B cell (primary cell): ENCODE results near the gene FARP1.

Experiments used
- EZH2 ChIP-seq: IDR thresholded peaks from 2 replicates; pipeline ENCODE4 v1.6.1; 2012; ENCODE audit warnings: borderline replicate concordance, low read depth, mild to moderate bottlenecking, moderate library complexity, low read length; ENCODE audit not compliant: insufficient read depth, poor library complexity, severe bottlenecking
- TF ChIP-seq, protein P1 (sequence below): fragments of 200-600 bp; IDR thresholded peaks from one replicate; pipeline ENCODE4 v1.8.0; 2022; ENCODE audit warnings: antibody characterized with exemption, mild to moderate bottlenecking

DNA sequence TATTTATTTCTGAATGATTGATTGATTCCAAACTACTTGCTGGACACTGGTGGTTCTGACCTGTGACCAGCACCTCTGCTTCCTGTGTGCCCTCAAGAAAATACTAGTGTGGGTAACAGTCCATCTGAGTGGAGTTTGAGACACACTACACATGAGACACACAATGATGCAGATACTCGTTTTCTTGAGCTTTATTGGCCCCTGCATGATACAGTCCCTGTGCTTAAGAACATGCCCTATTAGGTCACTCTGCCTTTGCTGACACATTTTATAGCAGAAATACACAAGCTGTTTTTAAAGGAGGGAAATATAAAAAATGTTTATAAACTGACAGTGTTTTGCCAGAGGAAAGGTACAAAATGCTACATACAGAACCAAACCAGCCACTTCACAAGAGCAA is 307.1 kb downstream of the FARP1 start:
- TF ChIP-seq, protein P1, sequence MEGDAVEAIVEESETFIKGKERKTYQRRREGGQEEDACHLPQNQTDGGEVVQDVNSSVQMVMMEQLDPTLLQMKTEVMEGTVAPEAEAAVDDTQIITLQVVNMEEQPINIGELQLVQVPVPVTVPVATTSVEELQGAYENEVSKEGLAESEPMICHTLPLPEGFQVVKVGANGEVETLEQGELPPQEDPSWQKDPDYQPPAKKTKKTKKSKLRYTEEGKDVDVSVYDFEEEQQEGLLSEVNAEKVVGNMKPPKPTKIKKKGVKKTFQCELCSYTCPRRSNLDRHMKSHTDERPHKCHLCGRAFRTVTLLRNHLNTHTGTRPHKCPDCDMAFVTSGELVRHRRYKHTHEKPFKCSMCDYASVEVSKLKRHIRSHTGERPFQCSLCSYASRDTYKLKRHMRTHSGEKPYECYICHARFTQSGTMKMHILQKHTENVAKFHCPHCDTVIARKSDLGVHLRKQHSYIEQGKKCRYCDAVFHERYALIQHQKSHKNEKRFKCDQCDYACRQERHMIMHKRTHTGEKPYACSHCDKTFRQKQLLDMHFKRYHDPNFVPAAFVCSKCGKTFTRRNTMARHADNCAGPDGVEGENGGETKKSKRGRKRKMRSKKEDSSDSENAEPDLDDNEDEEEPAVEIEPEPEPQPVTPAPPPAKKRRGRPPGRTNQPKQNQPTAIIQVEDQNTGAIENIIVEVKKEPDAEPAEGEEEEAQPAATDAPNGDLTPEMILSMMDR = no peak
- no peak for TF ChIP-seq EZH2
